ENCODE data around the gene BDH2.

BDH2 gene

GRCh38 chr4:103086551-103086950, 13.1 kb downstream of the BDH2 start:
- H3K79me2 ChIP-seq (ENCODE audit: insufficient read depth, low read depth), result no peaks in the 10 kb centered on the region
- H4K20me1 ChIP-seq (ENCODE audit: insufficient read depth), result no peaks in the 10 kb centered on the region
- no peaks in the 10 kb centered on the region for H3K36me3 ChIP-seq (ENCODE audit: insufficient read depth)

GRCh38 chr4:103085555-103086196, 14.0 kb downstream of the BDH2 start:
- no peaks in the 10 kb centered on the region for H4K20me1 ChIP-seq (ENCODE audit: insufficient read depth)
- no peaks in the 10 kb centered on the region for H3K27me3 ChIP-seq (ENCODE audit: insufficient read depth, low read depth)
- H3K4me3 ChIP-seq (IDR thresholded peaks at IDR 0.05; ENCODE audit: insufficient read depth, low read depth, low read length), result no peak overlapping the region
- no peak overlapping the region for H3K27ac ChIP-seq
- no peaks in the 10 kb centered on the region for H3K4me1 ChIP-seq (ENCODE audit: low read depth, poor library complexity, severe bottlenecking)
- H2AFZ ChIP-seq (ENCODE audit: low read depth), result no peak overlapping the region
- no peaks in the 10 kb centered on the region for H3K36me3 ChIP-seq (ENCODE audit: insufficient read depth)
- H3K79me2 ChIP-seq (ENCODE audit: insufficient read depth, low read depth), result no peaks in the 10 kb centered on the region
- H3K9ac ChIP-seq, result no peak overlapping the region
- no peak for TF ChIP-seq CTCF (conservative IDR thresholded peaks at IDR 0.05; ENCODE audit: low read depth, low read length)
- H3K4me2 ChIP-seq, result no peak overlapping the region

More at GRCh38 chr4:103086551-103086950, 13.1 kb downstream of the BDH2 start:
- Histone ChIP-seq H2AFZ (ENCODE audit: low read depth) (no peak overlapping the region), H3K4me3 (IDR thresholded peaks at IDR 0.05; ENCODE audit: insufficient read depth, low read depth, low read length) (no peak overlapping the region), H3K4me2 (no peak overlapping the region), H3K27ac (no peak overlapping the region), H3K27me3 (ENCODE audit: insufficient read depth, low read depth) (no peaks in the 10 kb centered on the region), H3K4me1 (ENCODE audit: low read depth, poor library complexity, severe bottlenecking) (peaks cover 6% of the 10 kb centered on the region), H3K9ac (no peak overlapping the region)
- no peak for TF ChIP-seq CTCF (conservative IDR thresholded peaks at IDR 0.05; ENCODE audit: low read depth, low read length)

- no peak overlapping the region for H3K9ac ChIP-seq
- no peaks in the 10 kb centered on the region for H4K20me1 ChIP-seq (ENCODE audit: insufficient read depth)
- H3K4me1 ChIP-seq (ENCODE audit: low read depth, poor library complexity, severe bottlenecking), result peaks cover 16% of the 10 kb centered on the region
- H3K4me2 ChIP-seq, result no peak overlapping the region
- peaks cover 11% of the 10 kb centered on the region for H3K79me2 ChIP-seq (ENCODE audit: insufficient read depth, low read depth)
- no peak overlapping the region for H2AFZ ChIP-seq (ENCODE audit: low read depth)
- TF ChIP-seq CTCF (conservative IDR thresholded peaks at IDR 0.05; ENCODE audit: low read depth, low read length), result no peak
- H3K27me3 ChIP-seq (ENCODE audit: insufficient read depth, low read depth), result no peaks in the 10 kb centered on the region
- no peak overlapping the region for H3K4me3 ChIP-seq (IDR thresholded peaks at IDR 0.05; ENCODE audit: insufficient read depth, low read depth, low read length)
- H3K27ac ChIP-seq, result no peak overlapping the region
- no peaks in the 10 kb centered on the region for H3K36me3 ChIP-seq (ENCODE audit: insufficient read depth)
These were observed 20.0 kb downstream of the BDH2 start for GRCh38 chr4:103079621-103080020.

GRCh38 chr4:103076747-103077347, 22.8 kb downstream of the BDH2 start, which contains the start of gene SLC9B2:
SLC9B2 (minus strand) TSS chr4:103076761; CDS start chr4:103067550, 9,211 bp downstream.
- Histone ChIP-seq H3K4me1 (ENCODE audit: low read depth, poor library complexity, severe bottlenecking) (peaks cover 28% of the 10 kb centered on the region), H3K4me3 (IDR thresholded peaks at IDR 0.05; ENCODE audit: insufficient read depth, low read depth, low read length) (peak within 1 kb of the TSS; percentile 67), H3K9ac (peak within 1 kb of the TSS; percentile 97), H4K20me1 (ENCODE audit: insufficient read depth) (no peaks in the 10 kb centered on the region), H3K4me2 (peak within 1 kb of the TSS; percentile 82), H3K79me2 (ENCODE audit: insufficient read depth, low read depth) (peaks cover 39% of the 10 kb centered on the region), H2AFZ (ENCODE audit: low read depth) (peak within 1 kb of the TSS; percentile 74), H3K27me3 (ENCODE audit: insufficient read depth, low read depth) (no peaks in the 10 kb centered on the region), H3K36me3 (ENCODE audit: insufficient read depth) (no peaks in the 10 kb centered on the region), H3K27ac (peak within 1 kb of the TSS; percentile 95)
- no peak for TF ChIP-seq CTCF (conservative IDR thresholded peaks at IDR 0.05; ENCODE audit: low read depth, low read length)
